ENCODE measurements around the gene AFP. TPM values are rescaled to one million over a fixed set of nuclear protein-coding genes. Genes with fewer than 3 reads are reported as not detected.

Gene AFP
- total RNA-seq, 3 donors from 2014 or later (not counting 1 experiment from before 2014, with no cell fraction given): not detected

- no peaks in the 10 kb centered on the region for H3K9me3 ChIP-seq (ENCODE audit: control insufficient read depth, insufficient read depth, low read length)
- Mint-ChIP-seq H3K4me3 (no peak overlapping the region), H3K27ac (no peak overlapping the region), H3K27me3 (ENCODE audit: low read depth in 2 of 2) (no peaks in the 10 kb centered on the region), H3K9me3 (peaks cover 0 to 9% of the 10 kb centered on the region in 2 donors), H3K36me3 (no peaks in the 10 kb centered on the region), H3K4me1 (no peaks in the 10 kb centered on the region)
- H3K4me3 ChIP-seq (ENCODE audit: low read length): no peak overlapping the region
- no peaks in the 10 kb centered on the region for H3K27me3 ChIP-seq (ENCODE audit: control insufficient read depth, insufficient read depth, low read length)
- no peak for TF ChIP-seq CTCF (IDR thresholded peaks at IDR 0.05)
- DNase-seq (no peak), ATAC-seq (no peak)
- no peaks in the 10 kb centered on the region for H3K4me1 ChIP-seq (ENCODE audit: control insufficient read depth, insufficient read depth, low read length)
- no peak overlapping the region for H3K27ac ChIP-seq (ENCODE audit: low read length)
- WGBS (ENCODE audit: insufficient coverage): 78% methylated on average over 6 of the region's 7 CpGs
- intact Hi-C loops (cut with micrococcal nuclease): no loop called here
- H3K36me3 ChIP-seq (ENCODE audit: control insufficient read depth, insufficient read depth, low read length): no peaks in the 10 kb centered on the region
Observed at GRCh38 chr4:73419106-73420038, 16.6 kb upstream of the AFP start.

- Mint-ChIP-seq H3K27me3 (ENCODE audit: low read depth in 2 of 2) (no peaks in the 10 kb centered on the region), H3K4me1 (no peaks in the 10 kb centered on the region), H3K36me3 (no peaks in the 10 kb centered on the region), H3K27ac (no peak overlapping the region), H3K4me3 (no peak overlapping the region), H3K9me3 (peaks cover 0 to 9% of the 10 kb centered on the region in 2 donors)
- Histone ChIP-seq H3K27ac (ENCODE audit: low read length) (no peak overlapping the region), H3K4me3 (ENCODE audit: low read length) (no peak overlapping the region), H3K4me1 (ENCODE audit: control insufficient read depth, insufficient read depth, low read length) (no peaks in the 10 kb centered on the region), H3K36me3 (ENCODE audit: control insufficient read depth, insufficient read depth, low read length) (no peaks in the 10 kb centered on the region), H3K9me3 (ENCODE audit: control insufficient read depth, insufficient read depth, low read length) (no peaks in the 10 kb centered on the region), H3K27me3 (ENCODE audit: control insufficient read depth, insufficient read depth, low read length) (no peaks in the 10 kb centered on the region)
- no peak for TF ChIP-seq CTCF (IDR thresholded peaks at IDR 0.05)
- WGBS (ENCODE audit: insufficient coverage): 82% methylated on average over 2 of the region's 2 CpGs
- no peak for DNase-seq
- intact Hi-C loops (cut with micrococcal nuclease): no loop called here
- ATAC-seq: no peak
Observed at GRCh38 chr4:73420615-73421014, 15.4 kb upstream of the AFP start.

GRCh38 chr4:73421708-73422457 lies 14.1 kb upstream of the AFP start:
- Mint-ChIP-seq H3K36me3 (no peaks in the 10 kb centered on the region), H3K4me1 (no peaks in the 10 kb centered on the region), H3K27ac (no peak overlapping the region), H3K9me3 (peaks cover 2 to 7% of the 10 kb centered on the region in 2 donors), H3K4me3 (no peak overlapping the region), H3K27me3 (ENCODE audit: low read depth in 2 of 2) (no peaks in the 10 kb centered on the region)
- no peak overlapping the region for H3K4me3 ChIP-seq (ENCODE audit: low read length)
- H3K27me3 ChIP-seq (ENCODE audit: control insufficient read depth, insufficient read depth, low read length): no peaks in the 10 kb centered on the region
- no peaks in the 10 kb centered on the region for H3K36me3 ChIP-seq (ENCODE audit: control insufficient read depth, insufficient read depth, low read length)
- intact Hi-C loops (cut with micrococcal nuclease): no loop called here
- no peak for TF ChIP-seq CTCF (IDR thresholded peaks at IDR 0.05)
- no peaks in the 10 kb centered on the region for H3K4me1 ChIP-seq (ENCODE audit: control insufficient read depth, insufficient read depth, low read length)
- H3K27ac ChIP-seq (ENCODE audit: low read length): no peak overlapping the region
- DNase-seq: no peak
- ATAC-seq: no peak
- no peaks in the 10 kb centered on the region for H3K9me3 ChIP-seq (ENCODE audit: control insufficient read depth, insufficient read depth, low read length)

Data from natural killer cell (primary cell).